Fibroblast of villous mesenchyme (primary cell): ENCODE results near the gene SEMA5A. TPM values are rescaled to one million over a fixed set of nuclear protein-coding genes. Genes with fewer than 3 reads are reported as not detected.
A peak's percentile ranks its signal among the peaks of the same experiment; 100 is the strongest.

ENCODE experiments used
- DNase-seq: peaks from one replicate; pipeline ENCODE4 v3.0.0-alpha.2; 2010; ENCODE audit warnings: low read depth
- H3K4me3 ChIP-seq: 2 replicates; pipeline ENCODE4 v1.5.1; 2011; ENCODE audit warnings: low read depth, mild to moderate bottlenecking, low read length
- CTCF ChIP-seq: IDR thresholded peaks from 2 replicates; pipeline ENCODE4 v1.5.1; 2012; ENCODE audit warnings: low read depth, mild to moderate bottlenecking, low read length; ENCODE audit not compliant: insufficient read depth
- total RNA-seq: library from RNA; depleted of rRNA; stranded (reverse); fragments of >200 nt; gene quantifications from 2 replicates; pipeline ENCODE4 v1.2.3, GENCODE V29; 2012

SEMA5A gene
- total RNA-seq, 1 donor = 72.5 TPM

DNA sequence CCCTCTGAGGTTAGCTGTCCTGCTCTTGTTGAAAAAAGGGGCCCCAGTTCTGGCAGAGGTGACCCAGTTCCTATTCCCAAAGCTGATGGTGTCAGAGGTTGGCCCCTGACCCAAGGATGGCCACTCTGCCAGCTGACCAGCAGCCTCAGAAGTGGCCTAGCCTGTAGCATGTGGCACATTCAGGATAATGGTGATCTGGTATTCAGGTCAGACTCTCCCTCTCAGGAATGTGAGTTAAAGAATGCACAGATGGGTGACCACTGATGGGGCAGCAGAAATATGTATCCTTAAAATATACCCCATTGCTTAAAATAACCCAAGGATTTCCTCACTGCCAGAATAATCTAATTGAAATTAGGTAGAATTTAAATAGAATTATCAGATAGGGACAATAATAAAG is 369.2 kb downstream of the SEMA5A start:
- no peak for TF ChIP-seq CTCF
- H3K4me3 ChIP-seq = no peak overlapping the region
- DNase-seq = no peak

- peak; percentile 59 for DNase-seq
- TF ChIP-seq CTCF = no peak
- H3K4me3 ChIP-seq = no peak overlapping the region
These were observed 371.4 kb downstream of the SEMA5A start for GRCh38 chr5:9174446-9174845.

DNA sequence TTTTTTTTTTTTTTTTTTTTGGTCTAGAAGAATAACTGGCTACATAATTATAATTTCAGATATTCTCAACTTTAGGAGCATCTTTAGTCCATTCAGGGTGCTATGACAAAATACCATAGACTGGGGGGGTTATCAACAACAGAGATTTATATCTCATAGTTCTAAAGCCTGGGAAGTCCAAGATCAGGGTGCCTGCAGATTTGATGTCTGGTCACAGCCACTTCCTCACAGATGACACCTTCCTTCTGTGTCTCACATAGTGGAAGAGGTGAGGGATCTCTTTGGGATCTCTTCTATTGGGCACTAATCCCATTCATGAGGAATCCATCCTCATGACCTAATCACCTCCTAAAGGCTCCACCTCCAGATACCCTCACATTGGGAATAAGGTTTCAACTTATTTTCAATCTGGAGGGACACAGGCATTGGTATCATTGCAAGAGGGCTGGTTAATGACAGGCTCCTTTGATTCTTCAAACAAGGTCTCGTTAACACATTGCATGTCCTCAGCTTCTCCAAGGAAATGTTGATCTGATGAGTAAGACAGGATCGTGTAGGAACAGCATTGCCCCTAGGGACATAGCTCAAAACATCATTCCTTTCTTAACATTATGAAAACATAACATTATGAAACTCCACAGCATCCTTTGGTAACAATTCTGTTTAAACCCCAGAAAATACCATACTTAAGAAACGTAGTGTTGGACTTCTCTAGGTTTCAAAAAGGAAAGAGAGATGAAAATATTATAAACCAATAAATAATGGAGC is 372.4 kb downstream of the SEMA5A start:
- DNase-seq = peak; percentile 90
- TF ChIP-seq CTCF = no peak
- H3K4me3 ChIP-seq = no peak overlapping the region

DNA sequence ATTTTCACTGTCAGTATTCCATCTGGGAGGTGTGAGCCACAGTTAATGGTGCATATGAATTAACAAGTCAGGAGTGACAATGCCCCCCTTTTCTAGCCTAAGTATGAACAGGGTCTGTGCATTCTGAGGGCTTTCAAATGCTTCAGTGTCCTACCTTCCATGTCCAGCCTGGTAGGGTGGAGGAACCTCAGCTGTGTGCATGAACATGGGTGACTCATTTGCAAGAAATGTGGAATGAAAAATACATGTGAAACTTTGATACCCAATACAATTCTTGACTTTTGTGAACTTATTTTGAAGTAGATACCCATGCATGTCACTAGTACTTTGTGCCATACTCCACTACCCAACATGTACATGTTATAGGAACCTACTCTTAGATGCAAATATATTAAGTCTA is 375.8 kb downstream of the SEMA5A start:
- no peak for DNase-seq
- no peak overlapping the region for H3K4me3 ChIP-seq

GRCh38 chr5:9169557-9169902 is 376.3 kb downstream of the SEMA5A start:
- no peak for DNase-seq
- no peak overlapping the region for H3K4me3 ChIP-seq
- TF ChIP-seq CTCF = no peak

More for the DNA sequence above, 375.8 kb downstream of the SEMA5A start:
- no peak for TF ChIP-seq CTCF

GRCh38 chr5:9168791-9169556 is 376.9 kb downstream of the SEMA5A start:
- peak; percentile 18 for DNase-seq
- TF ChIP-seq CTCF = no peak
- H3K4me3 ChIP-seq = no peak overlapping the region
